Measurements from ENCODE around the gene GHR.

DNA sequence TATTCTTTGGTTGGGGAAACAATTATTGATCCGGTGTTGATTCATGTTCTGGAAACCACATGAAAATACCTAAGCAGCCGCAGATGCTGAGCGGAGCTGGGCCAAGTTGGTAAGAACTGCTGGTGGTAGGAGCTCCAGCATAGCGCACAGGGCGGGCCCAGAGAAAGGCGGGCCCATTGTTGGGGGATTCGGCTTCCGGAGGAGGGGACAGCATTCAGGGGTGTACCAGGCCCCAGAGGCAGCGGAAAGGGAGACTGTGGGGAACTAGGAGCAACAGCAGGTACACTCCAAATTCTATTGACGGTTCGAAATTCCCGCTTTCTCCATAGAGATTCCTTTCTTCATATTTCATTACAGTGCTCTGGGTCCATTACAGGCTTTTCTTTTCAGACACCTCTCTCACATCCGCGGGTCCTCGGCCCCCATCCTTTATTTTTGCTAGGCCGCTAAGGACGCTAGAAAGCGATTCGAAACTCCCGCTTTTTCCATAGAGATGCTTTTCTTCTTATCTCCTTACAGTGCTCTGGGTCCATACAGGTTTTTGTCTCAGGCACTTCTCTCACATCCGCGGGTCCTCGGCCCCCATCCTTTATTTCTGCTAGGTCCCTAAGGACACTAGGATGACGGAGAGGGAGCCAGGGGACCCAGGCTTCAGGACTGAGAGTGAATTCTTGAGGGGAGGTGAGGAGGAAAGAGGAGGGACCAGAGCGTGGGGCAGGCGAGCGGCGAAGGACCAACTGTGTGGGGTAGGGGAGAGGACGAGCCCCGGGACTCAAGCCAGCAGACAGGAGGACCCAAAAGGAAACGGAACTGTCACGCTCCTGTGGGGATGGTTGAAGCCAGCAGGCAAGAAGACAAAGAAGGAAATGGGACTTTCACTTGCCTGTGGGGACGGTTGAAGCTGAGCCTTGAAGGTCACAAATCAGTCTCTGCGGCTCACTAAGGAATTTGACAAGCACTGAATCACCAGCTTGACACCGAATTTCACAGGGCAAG lies 333.7 kb downstream of the GHR start, which contains the start of gene CCDC152:
- TF ChIP-seq, protein P1, sequence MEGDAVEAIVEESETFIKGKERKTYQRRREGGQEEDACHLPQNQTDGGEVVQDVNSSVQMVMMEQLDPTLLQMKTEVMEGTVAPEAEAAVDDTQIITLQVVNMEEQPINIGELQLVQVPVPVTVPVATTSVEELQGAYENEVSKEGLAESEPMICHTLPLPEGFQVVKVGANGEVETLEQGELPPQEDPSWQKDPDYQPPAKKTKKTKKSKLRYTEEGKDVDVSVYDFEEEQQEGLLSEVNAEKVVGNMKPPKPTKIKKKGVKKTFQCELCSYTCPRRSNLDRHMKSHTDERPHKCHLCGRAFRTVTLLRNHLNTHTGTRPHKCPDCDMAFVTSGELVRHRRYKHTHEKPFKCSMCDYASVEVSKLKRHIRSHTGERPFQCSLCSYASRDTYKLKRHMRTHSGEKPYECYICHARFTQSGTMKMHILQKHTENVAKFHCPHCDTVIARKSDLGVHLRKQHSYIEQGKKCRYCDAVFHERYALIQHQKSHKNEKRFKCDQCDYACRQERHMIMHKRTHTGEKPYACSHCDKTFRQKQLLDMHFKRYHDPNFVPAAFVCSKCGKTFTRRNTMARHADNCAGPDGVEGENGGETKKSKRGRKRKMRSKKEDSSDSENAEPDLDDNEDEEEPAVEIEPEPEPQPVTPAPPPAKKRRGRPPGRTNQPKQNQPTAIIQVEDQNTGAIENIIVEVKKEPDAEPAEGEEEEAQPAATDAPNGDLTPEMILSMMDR (IDR thresholded peaks at IDR 0.05): no peak
- no peak for TF ChIP-seq POLR2A (IDR thresholded peaks at IDR 0.05)
